Measurements from ENCODE around the gene RSRC1.
"Not testable (repeated sequence)": the region's sequence is repeated elsewhere in the genome, so short reads cannot be mapped to it uniquely, and the experiment has no call there.

Gene RSRC1

GRCh38 chr3:158337110-158337509, 227.2 kb downstream of the RSRC1 start:
- H3K4me3 ChIP-seq (ENCODE audit: low read depth, low read length) = no peak overlapping the region
- no peak for TF ChIP-seq CTCF (IDR thresholded peaks at IDR 0.05; ENCODE audit: insufficient read depth, low read length, missing control alignments)
- CTCF ChIA-PET = no interaction called here
- POLR2A ChIA-PET = no interaction called here
- DNase-seq (ENCODE audit: low read depth, low spot score) = no peak

GRCh38 chr3:158339638-158340037, 229.7 kb downstream of the RSRC1 start:
- POLR2A ChIA-PET = no interaction called here

GRCh38 chr3:158340951-158341350, 231.1 kb downstream of the RSRC1 start:
- H3K4me3 ChIP-seq (ENCODE audit: low read depth, low read length); DNase-seq (ENCODE audit: low read depth, low spot score); POLR2A ChIA-PET; CTCF ChIA-PET: not testable (repeated sequence)

More at GRCh38 chr3:158339638-158340037, 229.7 kb downstream of the RSRC1 start:
- no peak for TF ChIP-seq CTCF (IDR thresholded peaks at IDR 0.05; ENCODE audit: insufficient read depth, low read length, missing control alignments)
- CTCF ChIA-PET = no interaction called here
- DNase-seq (ENCODE audit: low read depth, low spot score) = no peak
- no peak overlapping the region for H3K4me3 ChIP-seq (ENCODE audit: low read depth, low read length)

GRCh38 chr3:158347966-158348365, 238.1 kb downstream of the RSRC1 start:
- ChIA-PET CTCF (no interaction called here), POLR2A (no interaction called here)
- TF ChIP-seq CTCF (IDR thresholded peaks at IDR 0.05; ENCODE audit: insufficient read depth, low read length, missing control alignments) = no peak
- no peak overlapping the region for H3K4me3 ChIP-seq (ENCODE audit: low read depth, low read length)
- DNase-seq (ENCODE audit: low read depth, low spot score) = no peak

- POLR2A ChIA-PET = no interaction called here
- TF ChIP-seq CTCF (IDR thresholded peaks at IDR 0.05; ENCODE audit: insufficient read depth, low read length, missing control alignments) = no peak
- no peak for DNase-seq (ENCODE audit: low read depth, low spot score)
- CTCF ChIA-PET = no interaction called here
- no peak overlapping the region for H3K4me3 ChIP-seq (ENCODE audit: low read depth, low read length)
These were observed 241.1 kb downstream of the RSRC1 start for GRCh38 chr3:158350971-158351370.

GRCh38 chr3:158352551-158352950, 242.7 kb downstream of the RSRC1 start:
- DNase-seq (ENCODE audit: low read depth, low spot score) = no peak
- H3K4me3 ChIP-seq (ENCODE audit: low read depth, low read length) = no peak overlapping the region
- ChIA-PET CTCF (interaction anchor here (1.5 kb wide), 1 partner anchor 40 kb away, joined by 3 read pairs; no protein-coding TSS in a partner anchor), POLR2A (no interaction called here)
- no peak for TF ChIP-seq CTCF (IDR thresholded peaks at IDR 0.05; ENCODE audit: insufficient read depth, low read length, missing control alignments)

- TF ChIP-seq CTCF (IDR thresholded peaks at IDR 0.05; ENCODE audit: insufficient read depth, low read length, missing control alignments) = no peak
- ChIA-PET POLR2A (no interaction called here), CTCF (no interaction called here)
- no peak for DNase-seq (ENCODE audit: low read depth, low spot score)
- no peak overlapping the region for H3K4me3 ChIP-seq (ENCODE audit: low read depth, low read length)
These were observed 244.8 kb downstream of the RSRC1 start for GRCh38 chr3:158354713-158355112.

Measured in AG04449 (cell line).